IPS-11a (cell line): ENCODE measurements around the gene FN3K.
"Not testable (repeated sequence)": the region's sequence is repeated elsewhere in the genome, so short reads cannot be mapped to it uniquely, and the experiment has no call there.

Experiments
- H3K4me3 ChIP-seq: one replicate; pipeline ENCODE4 v1.5.1; 2013; ENCODE audit warnings: low read depth, low read length, control low read depth

The FN3K gene

GRCh38 chr17:82736511-82737185, 1.2 kb downstream of the FN3K start:
- no peak overlapping the region for H3K4me3 ChIP-seq

GRCh38 chr17:82737967-82738877, 2.8 kb downstream of the FN3K start:
- H3K4me3 ChIP-seq, result no peak overlapping the region

- no peak overlapping the region for H3K4me3 ChIP-seq
These were observed 5.7 kb downstream of the FN3K start for GRCh38 chr17:82740906-82741759.

- no peak overlapping the region for H3K4me3 ChIP-seq
These were observed 8.2 kb downstream of the FN3K start for GRCh38 chr17:82743344-82744219.

- not testable (repeated sequence) for H3K4me3 ChIP-seq
These were observed 9.3 kb downstream of the FN3K start for GRCh38 chr17:82744736-82745135.

- H3K4me3 ChIP-seq, result no peak overlapping the region
These were observed 10.1 kb downstream of the FN3K start for GRCh38 chr17:82745524-82745923.

- H3K4me3 ChIP-seq, result no peak overlapping the region
These were observed 13.3 kb downstream of the FN3K start for GRCh38 chr17:82748756-82749155.

- peak overlapping the region; percentile 13 for H3K4me3 ChIP-seq
These were observed 15.0 kb downstream of the FN3K start for GRCh38 chr17:82750241-82750908.

GRCh38 chr17:82751171-82751570, 15.8 kb downstream of the FN3K start:
- H3K4me3 ChIP-seq, result peak overlapping the region; percentile 66

- peak within 1 kb of the TSS; percentile 84 for H3K4me3 ChIP-seq
These were observed 16.4 kb downstream of the FN3K start, which contains the start of gene TBCD for GRCh38 chr17:82751571-82752370. TSS of gene TBCD (plus strand) at chr17:82752065. CDS start at chr17:82752194, 129 bp downstream.

- peak overlapping the region; percentile 84 for H3K4me3 ChIP-seq
These were observed 17.2 kb downstream of the FN3K start for GRCh38 chr17:82752371-82753200.

- peak overlapping the region; percentile 84 for H3K4me3 ChIP-seq
These were observed 17.7 kb downstream of the FN3K start for GRCh38 chr17:82753201-82753464.

- H3K4me3 ChIP-seq, result peak overlapping the region; percentile 22
These were observed 19.1 kb downstream of the FN3K start for GRCh38 chr17:82754297-82755208.

GRCh38 chr17:82756166-82756565, 20.8 kb downstream of the FN3K start:
- H3K4me3 ChIP-seq, result no peak overlapping the region

- no peak overlapping the region for H3K4me3 ChIP-seq
These were observed 30.0 kb downstream of the FN3K start for GRCh38 chr17:82765371-82765770.

GRCh38 chr17:82767041-82767754, 31.8 kb downstream of the FN3K start:
- no peak overlapping the region for H3K4me3 ChIP-seq
